Upper lobe of left lung (tissue), 6 donors: ENCODE measurements around the gene C2CD4D. TPM values are rescaled to one million over a fixed set of nuclear protein-coding genes. Genes with fewer than 3 reads are reported as not detected.
A peak's percentile ranks its signal among the peaks of the same experiment; 100 is the strongest.

ENCODE experiments used
- ATAC-seq, 2 donors: fragments of 200-7000 bp; cut with Tn5 transposase; one replicate each; pipeline ENCODE4 v1.9.1; 2022; ENCODE audit warnings: mild to moderate bottlenecking in 2 of 2, moderate library complexity in 2 of 2; ENCODE audit not compliant: low FRiP score in 2 of 2
- DNase-seq, 2 donors: peaks; one replicate each; pipeline ENCODE4 v3.0.0-alpha.2; 2019 to 2020
- H3K27ac ChIP-seq, 4 donors: fragments of 200-600 bp; sonication (generic); one replicate each; pipeline ENCODE4 v1.5.1; 2016 to 2019
- H3K27me3 ChIP-seq, 4 donors: fragments of 200-600 bp; sonication (generic); one replicate each; pipeline ENCODE4 v1.5.1; 2017 to 2019
- H3K36me3 ChIP-seq, 4 donors: fragments of 200-600 bp; sonication (generic); one replicate each; pipeline ENCODE4 v1.5.1; 2016 to 2019
- H3K4me1 ChIP-seq, 4 donors: fragments of 200-600 bp; sonication (generic); one replicate each; pipeline ENCODE4 v1.5.1; 2018 to 2019
- H3K4me3 ChIP-seq, 4 donors: fragments of 200-600 bp; sonication (generic); one replicate each; pipeline ENCODE4 v1.5.1; 2017 to 2019; ENCODE audit warnings: mild to moderate bottlenecking in 2 of 4, moderate library complexity in 1 of 4
- H3K9me3 ChIP-seq, 4 donors: fragments of 200-600 bp; sonication (generic); one replicate each; pipeline ENCODE4 v1.5.1; 2018 to 2019
- EP300 ChIP-seq, 4 donors: sonication (generic); formaldehyde crosslinking; IDR thresholded peaks; one replicate each; pipeline ENCODE4 v1.5.1; 2017; ENCODE audit warnings: antibody characterized with exemption in 4 of 4, control low read depth in 2 of 4
- POLR2A ChIP-seq, 4 donors: fragments of 450-650 bp; IDR thresholded peaks; one replicate each; pipeline ENCODE4 v1.5.1; 2016 to 2017; ENCODE audit warnings: antibody characterized with exemption in 4 of 4, mild to moderate bottlenecking in 2 of 4
- POLR2AphosphoS5 ChIP-seq, 2 donors: sonication (generic); formaldehyde crosslinking; IDR thresholded peaks; one replicate each; pipeline ENCODE4 v1.5.1; 2017; ENCODE audit warnings: antibody characterized with exemption in 2 of 2
- WGBS, 2 donors: methylation state at CpG; one replicate each; pipeline ENCODE4 v1.1.5; 2017 to 2018; 5-methylcytosine and 5-hydroxymethylcytosine counted together
- total RNA-seq, 6 donors: library from RNA; depleted of rRNA in 4 of 6; stranded (reverse); fragments of >200 nt in 4 of 6; gene quantifications; one replicate each; pipeline versions ENCODE4 v1.1.0 to v1.2.1, GENCODE V29; 2016 to 2021
- TF ChIP-seq, protein P1 (sequence below), 6 experiments: fragments of 450-650 bp in 4 of 6; fragments of 200-600 bp in 2 of 6; sonication (generic) in 2 of 6; IDR thresholded peaks; one replicate each; pipeline ENCODE4 v1.5.1; 2016 to 2019; ENCODE audit warnings: antibody characterized with exemption in 6 of 6
- donor health status: DM: no; HTN: no; CAD: no; lungs with moderate emphysema.
- donor health status: DM: no; HTN: yes; CAD: no; lungs with severe emphysema.

The C2CD4D gene
- total RNA-seq, 6 donors from 2014 or later, result 0.29 to 3.6 (median 0.78) TPM; not detected in 2

DNA sequence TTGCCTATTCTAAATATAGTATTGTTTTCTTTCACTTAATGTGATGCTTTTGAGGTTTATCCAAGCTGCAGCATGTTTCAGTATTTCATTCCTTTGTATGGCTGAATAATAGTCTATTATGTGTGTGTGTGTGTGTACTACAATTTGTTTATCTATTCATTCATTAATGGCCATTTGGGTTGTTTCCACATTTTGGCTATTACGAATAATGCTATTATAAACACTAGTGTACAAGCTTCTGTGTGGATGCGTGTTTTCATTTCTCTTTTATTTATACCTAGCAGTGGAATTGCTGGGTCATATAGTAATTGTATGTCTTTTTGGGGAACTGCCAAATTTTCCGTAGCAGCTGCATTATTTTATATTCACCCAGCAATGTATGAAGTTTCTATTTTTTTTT, 28.9 kb upstream of the C2CD4D start:
- Histone ChIP-seq H3K36me3 (peaks cover 0 to 6% (median under 1%) of the 10 kb centered on the region in 4 donors), H3K27me3 (no peaks in the 10 kb centered on the region), H3K9me3 (no peaks in the 10 kb centered on the region), H3K27ac (no peak overlapping the region), H3K4me1 (peaks cover 0 to 6% (median 0%) of the 10 kb centered on the region in 4 donors), H3K4me3 (no peak overlapping the region)
- no peak for ATAC-seq
- WGBS, 2 donors, result 34 to 41% methylated on average over 3 of the region's 3 CpGs
- TF ChIP-seq, protein P1, sequence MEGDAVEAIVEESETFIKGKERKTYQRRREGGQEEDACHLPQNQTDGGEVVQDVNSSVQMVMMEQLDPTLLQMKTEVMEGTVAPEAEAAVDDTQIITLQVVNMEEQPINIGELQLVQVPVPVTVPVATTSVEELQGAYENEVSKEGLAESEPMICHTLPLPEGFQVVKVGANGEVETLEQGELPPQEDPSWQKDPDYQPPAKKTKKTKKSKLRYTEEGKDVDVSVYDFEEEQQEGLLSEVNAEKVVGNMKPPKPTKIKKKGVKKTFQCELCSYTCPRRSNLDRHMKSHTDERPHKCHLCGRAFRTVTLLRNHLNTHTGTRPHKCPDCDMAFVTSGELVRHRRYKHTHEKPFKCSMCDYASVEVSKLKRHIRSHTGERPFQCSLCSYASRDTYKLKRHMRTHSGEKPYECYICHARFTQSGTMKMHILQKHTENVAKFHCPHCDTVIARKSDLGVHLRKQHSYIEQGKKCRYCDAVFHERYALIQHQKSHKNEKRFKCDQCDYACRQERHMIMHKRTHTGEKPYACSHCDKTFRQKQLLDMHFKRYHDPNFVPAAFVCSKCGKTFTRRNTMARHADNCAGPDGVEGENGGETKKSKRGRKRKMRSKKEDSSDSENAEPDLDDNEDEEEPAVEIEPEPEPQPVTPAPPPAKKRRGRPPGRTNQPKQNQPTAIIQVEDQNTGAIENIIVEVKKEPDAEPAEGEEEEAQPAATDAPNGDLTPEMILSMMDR (IDR thresholded peaks at IDR 0.05), result no peak
- TF ChIP-seq POLR2AphosphoS5 (IDR thresholded peaks at IDR 0.05) (no peak), POLR2A (IDR thresholded peaks at IDR 0.05) (no peak)
- no peak for DNase-seq

GRCh38 chr1:151867765-151868411, 28.3 kb upstream of the C2CD4D start:
- Histone ChIP-seq H3K27me3 (no peaks in the 10 kb centered on the region), H3K4me3 (no peak overlapping the region), H3K4me1 (peaks cover 0 to 6% (median 0%) of the 10 kb centered on the region in 4 donors), H3K36me3 (no peaks in the 10 kb centered on the region), H3K27ac (no peak overlapping the region), H3K9me3 (no peaks in the 10 kb centered on the region)
- DNase-seq (no peak), ATAC-seq (peak in 1 of 2 donors; percentile 67)
- no peak for TF ChIP-seq POLR2AphosphoS5 (IDR thresholded peaks at IDR 0.05)
- TF ChIP-seq, protein P1 (IDR thresholded peaks at IDR 0.05), result no peak
- TF ChIP-seq EP300 (IDR thresholded peaks at IDR 0.05), result no peak
- no peak for TF ChIP-seq POLR2A (IDR thresholded peaks at IDR 0.05)
- 53 to 55% methylated on average over 7 of the region's 7 CpGs for WGBS, 2 donors

GRCh38 chr1:151867321-151867720, 27.7 kb upstream of the C2CD4D start:
- 50 to 58% methylated on average over 2 of the region's 2 CpGs for WGBS, 2 donors
- DNase-seq, result no peak
- Histone ChIP-seq H3K4me3 (no peak overlapping the region), H3K4me1 (peaks cover 0 to 6% (median 0%) of the 10 kb centered on the region in 4 donors), H3K27me3 (no peaks in the 10 kb centered on the region), H3K9me3 (no peaks in the 10 kb centered on the region), H3K36me3 (no peaks in the 10 kb centered on the region), H3K27ac (no peak overlapping the region)
- ATAC-seq, result peak in 1 of 2 donors; percentile 34
- TF ChIP-seq EP300 (IDR thresholded peaks at IDR 0.05), result no peak
- no peak for TF ChIP-seq POLR2A (IDR thresholded peaks at IDR 0.05)
- TF ChIP-seq POLR2AphosphoS5 (IDR thresholded peaks at IDR 0.05), result no peak
- TF ChIP-seq, protein P1 (IDR thresholded peaks at IDR 0.05), result no peak

GRCh38 chr1:151864411-151864810, 24.8 kb upstream of the C2CD4D start:
- H3K4me1 ChIP-seq, result peaks cover 0 to 6% (median 0%) of the 10 kb centered on the region in 4 donors
- no peaks in the 10 kb centered on the region for H3K9me3 ChIP-seq
- ATAC-seq (no peak), DNase-seq (no peak)
- no peaks in the 10 kb centered on the region for H3K36me3 ChIP-seq
- H3K27ac ChIP-seq, result no peak overlapping the region
- TF ChIP-seq POLR2AphosphoS5 (IDR thresholded peaks at IDR 0.05) (no peak), POLR2A (IDR thresholded peaks at IDR 0.05) (no peak), EP300 (IDR thresholded peaks at IDR 0.05) (no peak)
- TF ChIP-seq, protein P1 (IDR thresholded peaks at IDR 0.05), result no peak
- no peaks in the 10 kb centered on the region for H3K27me3 ChIP-seq
- 78 to 93% methylated on average over 1 of the region's 2 CpGs for WGBS, 2 donors
- H3K4me3 ChIP-seq, result no peak overlapping the region

DNA sequence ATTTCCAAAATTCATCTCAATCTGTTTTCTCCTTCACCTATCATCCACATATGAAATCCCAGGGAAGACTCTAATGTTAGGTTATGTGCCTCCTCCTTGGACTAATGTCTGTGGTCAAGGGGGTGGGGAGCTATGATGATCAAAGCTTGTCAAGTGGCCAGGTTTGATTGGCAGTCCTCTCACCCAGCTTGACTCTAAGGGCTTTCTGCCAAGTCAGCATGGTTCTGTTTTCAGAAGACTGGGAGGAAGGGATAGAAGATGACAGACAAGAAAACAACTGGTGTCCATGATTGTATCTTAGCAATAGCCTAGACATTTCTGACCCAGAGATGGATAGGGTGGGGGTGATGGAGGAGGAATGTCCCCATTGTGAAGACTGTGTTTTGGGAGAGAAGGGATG, 23.0 kb upstream of the C2CD4D start:
- Histone ChIP-seq H3K27me3 (no peaks in the 10 kb centered on the region), H3K9me3 (no peaks in the 10 kb centered on the region), H3K4me1 (peaks cover 0 to 4% (median under 1%) of the 10 kb centered on the region in 4 donors), H3K4me3 (no peak overlapping the region), H3K36me3 (no peaks in the 10 kb centered on the region), H3K27ac (no peak overlapping the region)
- DNase-seq (no peak), ATAC-seq (no peak)
- TF ChIP-seq EP300 (IDR thresholded peaks at IDR 0.05), result no peak
- TF ChIP-seq, protein P1 (IDR thresholded peaks at IDR 0.05), result no peak
- no peak for TF ChIP-seq POLR2AphosphoS5 (IDR thresholded peaks at IDR 0.05)
- no peak for TF ChIP-seq POLR2A (IDR thresholded peaks at IDR 0.05)
